RWPE2 (cell line): Measurements from ENCODE around the gene MAP3K4.

Experiments used
- ATAC-seq: fragments of 200-7000 bp; cut with Tn5 transposase; 3 replicates; pipeline ENCODE4 v1.9.1; 2021; ENCODE audit warnings: low read depth
- DNase-seq: peaks from one replicate; pipeline ENCODE4 v3.0.0-alpha.2; 2020; ENCODE audit warnings: low spot score
- H3K27ac ChIP-seq: fragments of 450-650 bp; 2 replicates; pipeline ENCODE4 v1.5.1; 2017; ENCODE audit warnings: mild to moderate bottlenecking; ENCODE audit not compliant: poor library complexity, severe bottlenecking
- H3K27me3 ChIP-seq: fragments of 250-450 bp; sonication (Bioruptor Pico); 2 replicates; pipeline ENCODE4 v1.5.1; 2021; ENCODE audit warnings: mild to moderate bottlenecking, moderate library complexity; ENCODE audit not compliant: insufficient read depth, poor library complexity, severe bottlenecking
- H3K36me3 ChIP-seq: fragments of 250-450 bp; sonication (Bioruptor Pico); 2 replicates; pipeline ENCODE4 v1.5.1; 2020; ENCODE audit warnings: low read depth, mild to moderate bottlenecking, moderate library complexity
- H3K4me1 ChIP-seq: fragments of 250-450 bp; sonication (Bioruptor Pico); 2 replicates; pipeline ENCODE4 v1.5.1; 2021; ENCODE audit warnings: mild to moderate bottlenecking, moderate library complexity; ENCODE audit not compliant: insufficient read depth, poor library complexity, severe bottlenecking
- H3K4me3 ChIP-seq: fragments of 250-450 bp; sonication (Bioruptor Pico); 2 replicates; pipeline ENCODE4 v1.5.1; 2021; ENCODE audit warnings: mild to moderate bottlenecking, moderate library complexity; ENCODE audit not compliant: severe bottlenecking
- H3K9me3 ChIP-seq: fragments of 250-450 bp; sonication (Bioruptor Pico); 2 replicates; pipeline ENCODE4 v1.5.1; 2021; ENCODE audit warnings: mild to moderate bottlenecking, moderate library complexity; ENCODE audit not compliant: severe bottlenecking
- TF ChIP-seq, protein P1 (sequence below): fragments of 450-650 bp; IDR thresholded peaks from one replicate; pipeline ENCODE4 v1.5.1; 2017; ENCODE audit warnings: mild to moderate bottlenecking, moderate library complexity; ENCODE audit not compliant: poor library complexity, severe bottlenecking

Gene MAP3K4

DNA sequence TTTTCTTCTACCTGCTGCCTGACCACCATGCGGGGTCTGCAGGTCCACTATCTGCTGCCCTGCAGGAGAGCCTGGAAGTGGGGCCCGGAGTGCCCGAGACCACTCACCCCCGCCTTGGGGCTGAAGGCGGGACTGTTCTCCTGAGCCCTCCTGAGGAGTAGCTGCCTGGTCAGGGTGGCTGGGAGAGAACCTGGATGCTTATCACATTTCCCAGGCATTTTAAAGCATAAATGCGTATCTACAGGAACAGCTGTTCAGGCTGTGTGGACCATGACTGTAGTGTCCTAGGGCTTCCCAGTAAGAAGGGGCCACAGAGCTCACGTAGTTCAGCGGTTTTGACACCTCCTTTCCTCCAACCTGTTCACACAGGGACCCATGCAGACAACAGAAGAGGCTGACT, 159.0 kb downstream of the MAP3K4 start:
- H3K36me3 ChIP-seq = no peaks in the 10 kb centered on the region

DNA sequence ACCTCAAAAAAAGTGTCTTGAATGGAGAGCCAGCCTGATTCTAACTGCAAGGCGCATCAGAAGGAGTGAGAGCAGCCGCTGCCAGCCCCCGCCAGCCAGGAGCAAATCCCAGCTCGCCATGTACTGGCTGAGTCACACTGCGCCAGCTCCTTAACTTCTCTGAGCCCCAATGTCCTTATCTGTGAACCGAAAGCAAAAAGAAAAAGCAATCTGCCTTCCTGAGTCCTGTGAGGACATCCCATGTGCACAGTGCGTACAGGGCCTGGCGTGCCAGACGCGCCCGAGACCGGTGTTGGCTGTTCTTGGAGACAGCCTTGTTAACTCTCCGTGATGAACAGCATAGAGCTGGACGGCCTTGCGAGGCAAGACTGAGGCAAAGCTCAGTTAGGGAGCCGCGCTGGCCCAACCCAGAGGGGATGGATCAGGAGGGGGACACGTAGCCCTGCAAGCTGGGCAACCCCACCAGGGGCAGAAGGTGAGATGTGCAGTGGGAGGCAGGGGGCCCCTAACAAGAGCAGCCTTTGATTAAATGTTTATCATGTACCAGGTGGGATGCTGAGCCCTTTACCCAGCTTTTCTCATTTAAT, 159.6 kb downstream of the MAP3K4 start:
- Histone ChIP-seq H3K36me3 (no peaks in the 10 kb centered on the region), H3K27me3 (no peaks in the 10 kb centered on the region), H3K4me3 (no peak overlapping the region), H3K27ac (no peak overlapping the region), H3K4me1 (no peaks in the 10 kb centered on the region), H3K9me3 (no peaks in the 10 kb centered on the region)
- DNase-seq (no peak), ATAC-seq (no peak)
- TF ChIP-seq, protein P1, sequence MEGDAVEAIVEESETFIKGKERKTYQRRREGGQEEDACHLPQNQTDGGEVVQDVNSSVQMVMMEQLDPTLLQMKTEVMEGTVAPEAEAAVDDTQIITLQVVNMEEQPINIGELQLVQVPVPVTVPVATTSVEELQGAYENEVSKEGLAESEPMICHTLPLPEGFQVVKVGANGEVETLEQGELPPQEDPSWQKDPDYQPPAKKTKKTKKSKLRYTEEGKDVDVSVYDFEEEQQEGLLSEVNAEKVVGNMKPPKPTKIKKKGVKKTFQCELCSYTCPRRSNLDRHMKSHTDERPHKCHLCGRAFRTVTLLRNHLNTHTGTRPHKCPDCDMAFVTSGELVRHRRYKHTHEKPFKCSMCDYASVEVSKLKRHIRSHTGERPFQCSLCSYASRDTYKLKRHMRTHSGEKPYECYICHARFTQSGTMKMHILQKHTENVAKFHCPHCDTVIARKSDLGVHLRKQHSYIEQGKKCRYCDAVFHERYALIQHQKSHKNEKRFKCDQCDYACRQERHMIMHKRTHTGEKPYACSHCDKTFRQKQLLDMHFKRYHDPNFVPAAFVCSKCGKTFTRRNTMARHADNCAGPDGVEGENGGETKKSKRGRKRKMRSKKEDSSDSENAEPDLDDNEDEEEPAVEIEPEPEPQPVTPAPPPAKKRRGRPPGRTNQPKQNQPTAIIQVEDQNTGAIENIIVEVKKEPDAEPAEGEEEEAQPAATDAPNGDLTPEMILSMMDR = no peak

More for the DNA sequence above, 159.0 kb downstream of the MAP3K4 start:
- no peaks in the 10 kb centered on the region for H3K9me3 ChIP-seq
- no peak overlapping the region for H3K4me3 ChIP-seq
- H3K27ac ChIP-seq = no peak overlapping the region
- no peaks in the 10 kb centered on the region for H3K4me1 ChIP-seq
- ATAC-seq = no peak
- TF ChIP-seq, protein P1 = no peak
- H3K27me3 ChIP-seq = no peaks in the 10 kb centered on the region
- no peak for DNase-seq

DNA sequence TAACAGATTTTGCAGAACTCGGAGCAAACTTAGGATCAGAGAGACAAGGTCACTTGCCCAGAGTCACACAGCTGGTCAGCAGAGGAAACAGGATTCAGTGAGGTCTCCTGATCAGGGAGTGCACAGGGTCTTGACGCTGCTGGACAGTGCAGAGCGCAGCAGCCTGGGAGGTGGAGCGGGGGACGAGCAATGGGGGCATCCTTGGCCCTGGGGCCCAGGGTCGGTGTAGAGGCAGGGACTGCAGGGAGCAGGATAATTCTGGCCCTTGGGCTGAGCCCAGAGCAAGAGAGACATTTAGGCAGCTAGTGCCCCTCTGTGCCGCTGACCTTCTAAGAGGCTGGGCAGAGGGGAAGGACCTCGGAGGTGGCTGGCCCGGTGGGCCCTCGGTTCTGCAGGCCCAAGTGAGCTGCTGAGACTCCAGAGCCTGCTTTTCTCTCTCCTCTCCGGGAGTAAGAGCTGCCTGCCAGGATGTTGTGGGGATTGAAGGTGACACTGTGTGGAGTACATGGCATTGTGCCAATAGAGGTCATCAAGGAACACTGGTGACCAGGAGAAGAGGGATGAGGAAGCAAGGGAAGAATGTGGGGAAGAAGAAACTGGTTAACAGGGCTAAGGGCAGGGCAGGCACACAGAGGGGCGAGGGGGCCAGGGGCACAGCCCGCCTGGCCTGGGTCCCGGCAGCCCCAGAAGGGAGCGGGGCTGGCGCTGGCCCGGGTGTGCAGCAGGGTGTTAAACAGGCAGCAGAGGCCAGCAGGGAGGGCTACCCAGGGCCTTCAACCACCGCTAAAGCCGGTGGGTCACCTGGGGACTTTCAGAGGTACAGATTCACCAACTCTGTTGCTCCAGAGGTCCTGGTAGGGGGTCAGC, 160.3 kb downstream of the MAP3K4 start:
- no peaks in the 10 kb centered on the region for H3K4me1 ChIP-seq
- DNase-seq (no peak), ATAC-seq (no peak)
- H3K27me3 ChIP-seq = no peaks in the 10 kb centered on the region
- TF ChIP-seq, protein P1 = no peak
- no peak overlapping the region for H3K4me3 ChIP-seq
- H3K27ac ChIP-seq = no peak overlapping the region
- H3K36me3 ChIP-seq = no peaks in the 10 kb centered on the region
- no peaks in the 10 kb centered on the region for H3K9me3 ChIP-seq

GRCh38 chr6:161152527-161152862, 160.9 kb downstream of the MAP3K4 start:
- Histone ChIP-seq H3K27me3 (no peaks in the 10 kb centered on the region), H3K9me3 (no peaks in the 10 kb centered on the region), H3K36me3 (no peaks in the 10 kb centered on the region), H3K4me1 (no peaks in the 10 kb centered on the region), H3K4me3 (no peak overlapping the region), H3K27ac (no peak overlapping the region)
- ATAC-seq (no peak), DNase-seq (no peak)
- TF ChIP-seq, protein P1 = no peak
